ENCODE data around the gene PFN1.

DNA sequence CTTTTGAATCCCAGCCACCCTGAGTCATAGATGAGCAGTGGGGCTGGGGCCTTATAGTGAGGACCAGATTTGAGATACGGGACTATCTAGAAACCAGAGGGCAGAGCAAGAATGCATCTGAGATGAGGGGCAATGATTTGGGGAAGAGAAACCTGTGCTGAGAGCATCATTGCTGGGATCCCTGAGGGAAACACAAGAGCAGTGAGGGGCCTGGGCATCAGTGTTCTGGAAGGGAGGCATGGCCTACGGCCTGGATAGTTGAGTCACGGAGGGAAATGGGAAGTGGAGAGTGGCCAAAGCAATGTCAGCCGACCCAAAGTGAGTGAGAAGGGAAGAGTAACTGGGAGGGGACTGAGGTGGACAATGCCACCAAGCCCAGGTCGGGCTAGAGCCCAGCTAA is 34.0 kb upstream of the PFN1 start:
- TF ChIP-seq, protein P1, sequence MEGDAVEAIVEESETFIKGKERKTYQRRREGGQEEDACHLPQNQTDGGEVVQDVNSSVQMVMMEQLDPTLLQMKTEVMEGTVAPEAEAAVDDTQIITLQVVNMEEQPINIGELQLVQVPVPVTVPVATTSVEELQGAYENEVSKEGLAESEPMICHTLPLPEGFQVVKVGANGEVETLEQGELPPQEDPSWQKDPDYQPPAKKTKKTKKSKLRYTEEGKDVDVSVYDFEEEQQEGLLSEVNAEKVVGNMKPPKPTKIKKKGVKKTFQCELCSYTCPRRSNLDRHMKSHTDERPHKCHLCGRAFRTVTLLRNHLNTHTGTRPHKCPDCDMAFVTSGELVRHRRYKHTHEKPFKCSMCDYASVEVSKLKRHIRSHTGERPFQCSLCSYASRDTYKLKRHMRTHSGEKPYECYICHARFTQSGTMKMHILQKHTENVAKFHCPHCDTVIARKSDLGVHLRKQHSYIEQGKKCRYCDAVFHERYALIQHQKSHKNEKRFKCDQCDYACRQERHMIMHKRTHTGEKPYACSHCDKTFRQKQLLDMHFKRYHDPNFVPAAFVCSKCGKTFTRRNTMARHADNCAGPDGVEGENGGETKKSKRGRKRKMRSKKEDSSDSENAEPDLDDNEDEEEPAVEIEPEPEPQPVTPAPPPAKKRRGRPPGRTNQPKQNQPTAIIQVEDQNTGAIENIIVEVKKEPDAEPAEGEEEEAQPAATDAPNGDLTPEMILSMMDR (IDR thresholded peaks at IDR 0.05): no peak
- TF ChIP-seq EP300 (IDR thresholded peaks at IDR 0.05): no peak
